Aorta (tissue), 5 donors: ENCODE measurements around the gene TRPM1. TPM values are rescaled to one million over a fixed set of nuclear protein-coding genes. Genes with fewer than 3 reads are reported as not detected.
A peak's percentile ranks its signal among the peaks of the same experiment; 100 is the strongest.

Experiments
- ATAC-seq: fragments of 200-7000 bp; cut with Tn5 transposase; one replicate; pipeline ENCODE4 v1.9.1; 2022; ENCODE audit warnings: moderate library complexity; ENCODE audit not compliant: low FRiP score
- DNase-seq, 2 donors: peaks; one replicate each; pipeline ENCODE4 v3.0.0-alpha.2; 2020
- H3K27ac ChIP-seq, 2 donors: one replicate each; pipeline ENCODE4 v1.5.1; 2013; ENCODE audit warnings: low read length in 2 of 2, mild to moderate bottlenecking in 2 of 2, moderate library complexity in 2 of 2, control low read depth in 1 of 2, inconsistent platforms in 1 of 2, low read depth in 1 of 2
- H3K27me3 ChIP-seq, 2 donors: one replicate each; pipeline ENCODE4 v1.6.1; 2013; ENCODE audit warnings: control low read depth in 1 of 2, low read length in 1 of 2, mild to moderate bottlenecking in 1 of 2, moderate library complexity in 1 of 2; ENCODE audit not compliant: insufficient read depth in 2 of 2, control insufficient read depth in 1 of 2
- H3K36me3 ChIP-seq, 2 donors: one replicate each; pipeline ENCODE4 v1.6.1; 2013; ENCODE audit warnings: control low read depth in 1 of 2, low read length in 1 of 2, mild to moderate bottlenecking in 1 of 2; ENCODE audit not compliant: insufficient read depth in 2 of 2, control insufficient read depth in 1 of 2
- H3K4me1 ChIP-seq, 2 donors: one replicate each; pipeline ENCODE4 v1.6.1; 2013; ENCODE audit warnings: low read length in 2 of 2, control low read depth in 1 of 2, mild to moderate bottlenecking in 1 of 2, moderate library complexity in 1 of 2; ENCODE audit not compliant: insufficient read depth in 2 of 2, control insufficient read depth in 1 of 2
- H3K4me3 ChIP-seq, 2 donors: one replicate each; pipeline ENCODE4 v1.5.1; 2013; ENCODE audit warnings: low read length in 2 of 2, control low read depth in 1 of 2, mild to moderate bottlenecking in 1 of 2
- H3K9me3 ChIP-seq: one replicate; pipeline ENCODE4 v1.6.1; 2013; ENCODE audit warnings: mild to moderate bottlenecking, low read length; ENCODE audit not compliant: control insufficient read depth
- WGBS, 2 donors: extraction: QIAGEN DNeasy Blood & Tissue Kit; methylation state at CpG; one replicate each; pipeline ENCODE4 v1.1.7; 2013; 5-methylcytosine and 5-hydroxymethylcytosine counted together
- intact Hi-C, 2 donors: fragments of 100-400 bp; cut with DNase I; formaldehyde crosslinking; loops; one replicate each; pipeline versions ENCODE4 v1.14.2 to v1.15.0; 2022
- polyA plus RNA-seq, 2 donors: library from polyadenylated mRNA; stranded (reverse); fragments of 200-250 nt; gene quantifications; one replicate each; pipeline ENCODE4 v1.2.3, GENCODE V29; 2013
- total RNA-seq, 2 donors: library from RNA; stranded (reverse); fragmentation: NEBNext Ultra II Directional; extraction: Animal tissue kit (Norgen Biotek cat#: 25700); gene quantifications; one replicate each; pipeline ENCODE4 v1.2.1, GENCODE V29; 2021
- donor health status: healthy with polysubstance abuse.
- donor health status: Bipolar disorder and iron deficiency.
- donor health status: DM: no; HTN: no; CAD: no.
- donor health status: DM: no; HTN: no; CAD: no.
- donor health status: DM: yes; HTN: yes; CAD: no.

TRPM1 gene
- total and polyA plus RNA-seq, 4 donors: not detected

DNA sequence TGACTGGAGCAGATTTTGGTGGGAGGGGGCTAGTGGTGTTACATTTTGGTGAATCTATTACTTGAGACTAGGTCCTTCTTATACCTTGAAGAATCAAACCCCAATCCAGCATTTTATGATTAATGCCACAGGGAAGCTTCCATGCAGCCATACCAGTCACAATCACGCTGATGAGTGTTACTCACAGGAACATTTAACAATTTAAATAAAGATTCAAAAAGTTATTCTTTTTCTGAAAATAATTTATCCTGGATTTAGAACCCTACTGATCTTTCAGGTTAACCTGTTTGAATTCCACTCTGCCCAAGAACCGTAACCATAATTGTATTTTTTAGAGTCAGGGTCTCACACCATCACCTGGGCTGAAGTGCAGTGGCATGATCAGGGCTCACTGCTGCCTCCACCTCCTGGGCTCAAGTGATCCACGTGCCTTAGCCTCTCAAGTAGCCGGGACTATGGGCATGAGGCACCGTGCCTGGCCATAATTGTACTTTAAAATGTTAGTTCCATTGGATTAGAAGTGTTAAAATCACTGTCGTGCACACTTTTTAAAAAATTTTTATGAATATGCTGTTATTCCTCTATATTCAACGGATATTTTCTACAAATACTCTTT is 109.2 kb downstream of the TRPM1 start:
- Histone ChIP-seq H3K36me3 (no peaks in the 10 kb centered on the region), H3K9me3 (no peaks in the 10 kb centered on the region), H3K27ac (peak overlapping the region in 1 of 2 donors; percentile 86), H3K4me1 (no peaks in the 10 kb centered on the region), H3K27me3 (no peaks in the 10 kb centered on the region), H3K4me3 (peak overlapping the region; percentile 86 to 90)
- WGBS, 2 donors: 70 to 76% methylated on average over 7 of the region's 7 CpGs
- no peak for DNase-seq
- intact Hi-C loops: loop anchor here in 1 of 2 donors (5.0 to 10.0 kb wide), 3 partner anchors 90 to 492 kb away; partner anchors contain the start of genes FAN1 and KLF13
- no peak for ATAC-seq

- H3K4me1 ChIP-seq: no peaks in the 10 kb centered on the region
- intact Hi-C loops: loop anchor here in 1 of 2 donors (5.0 to 10.0 kb wide), 3 partner anchors 89 to 493 kb away; partner anchors contain the start of genes FAN1 and KLF13
- no peaks in the 10 kb centered on the region for H3K27me3 ChIP-seq
- ATAC-seq (peak; percentile 97), DNase-seq (peak; percentile 83)
- H3K36me3 ChIP-seq: no peaks in the 10 kb centered on the region
- no peaks in the 10 kb centered on the region for H3K9me3 ChIP-seq
- peak within 1 kb of the TSS; percentile 86 to 90 for H3K4me3 ChIP-seq
- H3K27ac ChIP-seq: peak within 1 kb of the TSS; percentile 45 to 86
- WGBS, 2 donors: 1% methylated on average over 80 to 114 of the region's 114 CpGs
Observed at GRCh38 chr15:30991255-30992235, 110.0 kb downstream of the TRPM1 start, which contains the start of gene MTMR10. Gene MTMR10 (minus strand): TSS chr15:30991628. CDS start chr15:30991506, 122 bp downstream.

- H3K27ac ChIP-seq: peak overlapping the region; percentile 6 to 80
- intact Hi-C loops: loop anchor here in 1 of 2 donors (5.0 to 10.0 kb wide), 3 partner anchors 88 to 494 kb away; partner anchors contain the start of genes FAN1 and KLF13
- 4 to 5% methylated on average over 24 of the region's 24 CpGs for WGBS, 2 donors
- H3K27me3 ChIP-seq: no peaks in the 10 kb centered on the region
- no peaks in the 10 kb centered on the region for H3K36me3 ChIP-seq
- ATAC-seq: no peak
- H3K4me1 ChIP-seq: no peaks in the 10 kb centered on the region
- H3K4me3 ChIP-seq: peak overlapping the region; percentile 86 to 90
- peak in 1 of 2 donors; percentile 47 for DNase-seq
- no peaks in the 10 kb centered on the region for H3K9me3 ChIP-seq
Observed at GRCh38 chr15:30990446-30991254, 110.9 kb downstream of the TRPM1 start.

GRCh38 chr15:30990036-30990435 is 111.5 kb downstream of the TRPM1 start:
- no peaks in the 10 kb centered on the region for H3K36me3 ChIP-seq
- ATAC-seq (no peak), DNase-seq (no peak)
- H3K27ac ChIP-seq: no peak overlapping the region
- peaks cover 0 to 2% of the 10 kb centered on the region in 2 donors for H3K4me1 ChIP-seq
- H3K9me3 ChIP-seq: no peaks in the 10 kb centered on the region
- peak overlapping the region in 1 of 2 donors; percentile 86 for H3K4me3 ChIP-seq
- intact Hi-C loops: loop anchor here in 1 of 2 donors (5.0 to 10.0 kb wide), 3 partner anchors 88 to 495 kb away; partner anchors contain the start of genes FAN1 and KLF13
- no peaks in the 10 kb centered on the region for H3K27me3 ChIP-seq
- WGBS, 2 donors: 52 to 60% methylated on average over 2 of the region's 2 CpGs

- no peaks in the 10 kb centered on the region for H3K36me3 ChIP-seq
- intact Hi-C loops: no loop called here
- no peak overlapping the region for H3K4me3 ChIP-seq
- H3K4me1 ChIP-seq: peaks cover 0 to 2% of the 10 kb centered on the region in 2 donors
- H3K9me3 ChIP-seq: no peaks in the 10 kb centered on the region
- WGBS, 2 donors: 6 to 9% methylated on average over 3 of the region's 3 CpGs
- no peaks in the 10 kb centered on the region for H3K27me3 ChIP-seq
- ATAC-seq (no peak), DNase-seq (peak in 1 of 2 donors; percentile 53)
- peak overlapping the region in 1 of 2 donors; percentile 21 for H3K27ac ChIP-seq
Observed at GRCh38 chr15:30985081-30985531, 116.4 kb downstream of the TRPM1 start.

- peaks cover 0 to 2% of the 10 kb centered on the region in 2 donors for H3K4me1 ChIP-seq
- H3K27ac ChIP-seq: peak overlapping the region in 1 of 2 donors; percentile 36
- no peaks in the 10 kb centered on the region for H3K9me3 ChIP-seq
- DNase-seq: no peak
- 51 to 54% methylated on average over 6 of the region's 6 CpGs for WGBS, 2 donors
- intact Hi-C loops: no loop called here
- no peaks in the 10 kb centered on the region for H3K36me3 ChIP-seq
- H3K27me3 ChIP-seq: no peaks in the 10 kb centered on the region
- ATAC-seq: no peak
- H3K4me3 ChIP-seq: no peak overlapping the region
Observed at GRCh38 chr15:30984542-30984941, 117.0 kb downstream of the TRPM1 start.

DNA sequence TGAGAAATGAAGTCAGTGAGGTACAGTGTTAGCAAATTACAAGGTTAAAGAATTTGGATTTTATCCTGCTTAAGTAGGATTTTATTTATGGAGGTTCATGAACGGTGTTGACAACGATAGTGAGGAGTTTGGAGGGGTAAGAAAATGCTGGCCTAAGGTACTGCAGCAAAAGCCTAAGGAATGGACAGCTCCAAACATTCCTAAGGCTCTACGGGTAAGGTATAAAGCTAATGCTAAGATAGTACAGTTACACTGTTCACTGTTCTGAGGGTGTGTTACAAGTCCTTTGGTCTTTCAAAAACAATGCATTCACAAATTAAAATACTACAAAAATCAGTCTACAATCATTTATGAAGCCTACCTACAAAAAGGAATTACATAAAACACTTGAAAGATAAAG is 117.4 kb downstream of the TRPM1 start:
- intact Hi-C loops: no loop called here

DNA sequence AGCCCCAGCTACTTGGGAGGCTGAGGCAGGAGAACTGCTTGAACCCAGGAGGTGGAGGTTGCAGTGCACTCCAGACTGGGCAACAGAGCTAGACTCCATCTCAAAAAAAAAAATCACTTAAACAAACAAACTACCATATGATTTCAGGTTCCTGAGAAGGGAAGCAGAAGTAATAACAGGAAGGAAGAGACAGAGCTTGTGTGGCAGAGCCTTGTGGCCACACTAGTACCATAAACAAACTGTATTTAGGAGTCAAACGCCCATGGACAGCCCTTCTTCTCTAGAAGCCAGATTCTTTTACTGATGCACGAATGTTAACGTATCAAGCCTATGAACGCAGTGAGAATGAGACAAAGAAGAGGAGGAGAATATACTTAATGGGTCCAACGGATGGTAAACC is 122.1 kb downstream of the TRPM1 start:
- no peak overlapping the region for H3K27ac ChIP-seq
- WGBS, 2 donors: 94 to 97% methylated on average over 5 of the region's 5 CpGs
- ATAC-seq (no peak), DNase-seq (no peak)
- H3K27me3 ChIP-seq: no peaks in the 10 kb centered on the region
- no peaks in the 10 kb centered on the region for H3K9me3 ChIP-seq
- intact Hi-C loops: no loop called here
- H3K4me1 ChIP-seq: no peaks in the 10 kb centered on the region
- no peaks in the 10 kb centered on the region for H3K36me3 ChIP-seq
- no peak overlapping the region for H3K4me3 ChIP-seq

More for the DNA sequence above, 117.4 kb downstream of the TRPM1 start:
- H3K27me3 ChIP-seq: no peaks in the 10 kb centered on the region
- ATAC-seq: no peak
- 60 to 72% methylated on average over 3 of the region's 3 CpGs for WGBS, 2 donors
- DNase-seq: no peak
- H3K4me1 ChIP-seq: peaks cover 0 to 2% of the 10 kb centered on the region in 2 donors
- H3K9me3 ChIP-seq: no peaks in the 10 kb centered on the region
- H3K27ac ChIP-seq: no peak overlapping the region
- H3K36me3 ChIP-seq: no peaks in the 10 kb centered on the region
- H3K4me3 ChIP-seq: no peak overlapping the region
